ENCODE data around the gene ZBTB7C.

DNA sequence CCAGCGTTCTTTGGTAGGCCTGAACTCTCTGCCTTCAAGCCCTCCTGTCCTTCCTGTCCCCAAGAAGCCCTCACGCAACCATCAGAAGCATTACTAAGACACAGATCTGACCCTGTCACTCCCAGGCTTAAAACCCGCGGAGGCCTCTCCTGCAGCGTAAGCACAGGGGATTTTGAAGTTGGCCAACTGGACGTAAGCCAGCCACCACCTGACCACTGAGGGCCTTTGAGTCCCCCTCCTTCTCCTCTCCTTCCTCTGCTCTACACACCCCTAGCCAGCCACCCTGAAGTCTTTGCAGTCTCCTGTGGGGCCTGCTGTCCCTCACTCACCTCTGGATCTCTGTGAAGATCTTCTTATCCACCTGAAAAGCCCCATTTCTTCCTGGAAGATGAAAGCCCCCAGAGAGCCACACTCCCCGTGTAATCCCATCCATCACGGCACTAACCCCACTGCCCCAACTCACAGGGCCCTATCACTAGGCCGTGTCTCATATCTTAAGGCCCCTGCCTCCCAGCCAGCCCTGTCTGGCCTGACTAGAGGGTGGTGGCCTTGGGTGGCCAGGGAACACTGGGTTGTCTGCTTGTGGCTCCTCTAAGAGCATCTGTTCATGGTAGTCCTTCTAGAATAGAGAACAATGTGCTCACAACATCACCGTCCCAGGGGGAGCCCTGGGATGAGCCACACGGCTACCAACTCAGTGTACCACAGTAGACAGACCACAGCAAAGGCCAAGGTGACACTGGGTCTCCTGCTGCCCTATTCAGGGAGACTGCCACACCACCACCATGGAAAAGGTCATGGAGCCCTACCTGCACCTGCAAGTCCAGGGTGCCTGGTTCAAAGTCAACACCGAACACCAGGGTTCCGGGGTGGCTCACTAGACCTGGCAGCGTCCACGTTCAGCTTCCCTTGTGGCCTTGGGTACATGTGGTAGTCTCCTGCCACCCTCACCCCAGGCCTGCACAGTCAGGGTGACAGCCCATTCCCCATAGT is 191.6 kb downstream of the ZBTB7C start:
- TF ChIP-seq POLR2A (IDR thresholded peaks at IDR 0.05) (no peak), CTCF (IDR thresholded peaks at IDR 0.05) (no peak)
